Measurements from ENCODE around the gene ZNF501. TPM values are rescaled to one million over a fixed set of nuclear protein-coding genes. Genes with fewer than 3 reads are reported as not detected.

Gene ZNF501
- 6.3 and 7.6 TPM in 2 replicates for total RNA-seq

DNA sequence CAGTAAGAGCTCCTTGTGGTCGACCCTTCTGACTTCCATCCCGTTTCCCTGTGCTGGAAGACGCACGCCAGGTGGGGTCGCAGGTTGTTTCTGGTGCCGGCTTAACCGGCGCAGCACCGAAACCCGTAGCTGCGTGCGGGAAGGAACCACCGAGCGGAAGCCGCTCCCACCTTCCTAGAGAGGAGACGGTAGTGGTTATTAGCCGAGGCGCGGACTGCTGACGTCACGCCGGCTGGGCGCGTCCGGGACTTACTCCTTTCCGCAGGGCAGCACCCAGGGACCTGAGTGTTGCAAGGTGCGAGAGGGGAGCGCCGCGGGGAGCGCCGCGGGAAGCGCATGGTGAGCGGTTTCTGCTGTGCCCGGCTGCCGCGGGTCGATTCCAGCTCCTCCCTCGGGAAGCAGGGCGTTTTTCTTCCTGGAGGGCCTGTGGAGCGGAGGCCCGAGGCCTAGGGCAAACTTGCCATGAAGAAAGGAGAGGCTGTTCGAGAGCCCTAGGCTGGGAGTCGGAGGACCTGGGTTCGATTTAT is at the start of gene ZNF501:
ZNF501 (plus strand) TSS at position 252 of the 527 bp plus-strand sequence. CDS start 4,787 bp downstream, outside the sequence.

DNA sequence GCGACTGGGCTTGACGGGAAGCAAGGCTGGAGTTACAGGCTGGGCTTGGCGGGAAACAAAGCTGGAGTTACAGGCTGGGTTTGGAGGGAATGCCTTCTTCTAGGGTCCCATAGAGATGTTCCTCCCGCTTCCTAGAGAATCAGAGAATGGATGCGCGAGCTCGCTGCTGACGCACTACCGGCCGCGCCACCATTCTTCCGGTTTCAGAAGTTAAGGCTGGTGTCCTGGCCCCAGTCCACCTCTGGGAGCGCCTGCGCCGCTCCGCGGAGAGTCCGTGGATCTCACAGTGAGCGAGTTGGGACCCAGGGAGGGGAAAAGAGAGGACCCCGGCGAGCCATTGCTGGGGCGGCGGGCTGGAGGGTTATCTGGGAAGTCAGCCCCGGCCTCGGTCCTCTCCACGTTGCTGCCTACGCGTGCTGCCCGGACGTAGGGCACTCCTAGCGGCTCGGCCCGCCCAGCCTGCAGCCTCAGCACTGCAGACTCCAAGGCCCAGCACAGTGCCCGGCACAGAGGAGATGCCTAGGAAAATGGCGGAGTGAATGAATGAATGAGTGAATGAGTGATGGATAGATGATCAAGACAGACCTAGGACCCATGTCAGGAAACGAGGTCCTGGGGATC is 16.9 kb upstream of the ZNF501 start, which contains the start of gene ZNF502:
ZNF502 (plus strand) TSS at position 206 of the 621 bp plus-strand sequence. CDS start 7,602 bp downstream, outside the sequence.

DNA sequence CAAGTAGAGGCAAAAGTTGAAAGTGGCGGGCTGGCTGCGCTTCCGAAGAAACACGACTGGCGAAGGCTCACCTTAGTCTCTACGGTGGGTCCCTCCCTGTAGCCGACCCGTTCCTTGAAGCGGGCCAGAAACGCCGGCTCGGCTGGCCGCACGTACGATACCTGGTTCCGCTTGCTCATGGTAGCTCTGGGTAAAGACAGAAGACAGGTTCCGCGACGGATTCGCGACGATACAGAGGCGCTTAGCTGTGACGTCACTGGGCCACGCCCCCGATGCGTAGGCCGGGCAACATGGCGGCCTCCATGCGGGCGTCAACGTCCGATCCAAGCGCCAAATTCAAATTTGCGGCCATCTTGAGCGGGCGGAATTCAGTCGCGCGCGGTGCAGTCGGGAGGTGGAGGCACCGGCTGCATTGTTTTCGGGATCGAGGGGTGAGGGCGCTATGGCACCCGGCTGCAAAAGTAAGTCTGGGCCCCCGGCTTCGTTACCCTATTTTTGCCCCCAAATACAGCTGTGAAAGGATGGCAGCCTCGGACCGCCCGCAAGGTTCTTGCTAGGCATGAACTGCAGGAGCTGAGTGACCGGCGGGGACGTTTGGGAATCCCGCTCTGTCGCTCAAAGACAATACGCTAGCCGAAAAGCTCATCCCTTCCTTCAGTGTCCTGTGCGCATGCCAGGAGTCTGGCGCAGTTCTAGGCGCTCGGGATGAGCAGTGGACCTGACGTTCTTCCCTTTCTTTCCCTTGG is 32.2 kb downstream of the ZNF501 start, which contains the start of the genes KIAA1143 and KIF15:
KIAA1143 (minus strand) TSS at position 196 of the 746 bp plus-strand sequence; CDS start at position 179, 17 bp downstream.
KIF15 (plus strand) TSS at position 371 of the 746 bp plus-strand sequence; CDS start at position 443, 72 bp downstream.

Other genes with a start within 250 kb of the ZNF501 start
- 9.0 and 11.1 TPM in 2 replicates for gene ZKSCAN7, start 174.4 kb upstream of the ZNF501 start, total RNA-seq
- gene ZNF660, start 144.7 kb upstream of the ZNF501 start, total RNA-seq: 1.6 and 2.5 TPM in 2 replicates
- 19.1 and 23.0 TPM in 2 replicates for gene ZNF197, start 104.6 kb upstream of the ZNF501 start, total RNA-seq
- 8.8 and 14.1 TPM in 2 replicates for gene ZNF35, start 80.9 kb upstream of the ZNF501 start, total RNA-seq
- gene ZNF502, start 17.0 kb upstream of the ZNF501 start, total RNA-seq: 3.6 and 6.0 TPM in 2 replicates
- gene KIAA1143, start 32.0 kb downstream of the ZNF501 start, total RNA-seq: 17.7 and 26.5 TPM in 2 replicates
- 1.3 and 19.1 TPM in 2 replicates for gene KIF15, start 32.2 kb downstream of the ZNF501 start, total RNA-seq
- 19.7 and 22.8 TPM in 2 replicates for gene TMEM42, start 132.3 kb downstream of the ZNF501 start, total RNA-seq
- not detected in 2 replicates for gene TGM4, start 145.0 kb downstream of the ZNF501 start, total RNA-seq
- gene ZDHHC3, start 246.5 kb downstream of the ZNF501 start, total RNA-seq: 56.3 and 93.9 TPM in 2 replicates
- 31.9 and 56.6 TPM in 2 replicates for gene EXOSC7, start 246.6 kb downstream of the ZNF501 start, total RNA-seq